Mononuclear cell (primary cell): ENCODE data around the gene SPTB. TPM values are rescaled to one million over a fixed set of nuclear protein-coding genes. Genes with fewer than 3 reads are reported as not detected.

Experiments
- H3K27me3 ChIP-seq: 2 replicates; pipeline ENCODE4 v1.6.0; 2011; ENCODE audit warnings: low read length, control low read depth; ENCODE audit not compliant: insufficient read depth
- H3K4me1 ChIP-seq: 2 replicates; pipeline ENCODE4 v1.5.1; 2011; ENCODE audit warnings: mild to moderate bottlenecking, low read length, control low read depth; ENCODE audit not compliant: insufficient read depth
- H3K4me3 ChIP-seq: 2 replicates; pipeline ENCODE4 v1.5.1; 2011; ENCODE audit warnings: mild to moderate bottlenecking, low read length, moderate library complexity
- H3K9me3 ChIP-seq: 2 replicates; pipeline ENCODE4 v1.5.1; 2011; ENCODE audit warnings: low read depth, mild to moderate bottlenecking, control low read depth, low read length
- total RNA-seq: library from RNA; depleted of rRNA; stranded (reverse); fragments of >200 nt; gene quantifications from one replicate; pipeline ENCODE4 v1.2.3, GENCODE V29; 2012

SPTB gene
- total RNA-seq, 1 donor: 1.5 TPM

DNA sequence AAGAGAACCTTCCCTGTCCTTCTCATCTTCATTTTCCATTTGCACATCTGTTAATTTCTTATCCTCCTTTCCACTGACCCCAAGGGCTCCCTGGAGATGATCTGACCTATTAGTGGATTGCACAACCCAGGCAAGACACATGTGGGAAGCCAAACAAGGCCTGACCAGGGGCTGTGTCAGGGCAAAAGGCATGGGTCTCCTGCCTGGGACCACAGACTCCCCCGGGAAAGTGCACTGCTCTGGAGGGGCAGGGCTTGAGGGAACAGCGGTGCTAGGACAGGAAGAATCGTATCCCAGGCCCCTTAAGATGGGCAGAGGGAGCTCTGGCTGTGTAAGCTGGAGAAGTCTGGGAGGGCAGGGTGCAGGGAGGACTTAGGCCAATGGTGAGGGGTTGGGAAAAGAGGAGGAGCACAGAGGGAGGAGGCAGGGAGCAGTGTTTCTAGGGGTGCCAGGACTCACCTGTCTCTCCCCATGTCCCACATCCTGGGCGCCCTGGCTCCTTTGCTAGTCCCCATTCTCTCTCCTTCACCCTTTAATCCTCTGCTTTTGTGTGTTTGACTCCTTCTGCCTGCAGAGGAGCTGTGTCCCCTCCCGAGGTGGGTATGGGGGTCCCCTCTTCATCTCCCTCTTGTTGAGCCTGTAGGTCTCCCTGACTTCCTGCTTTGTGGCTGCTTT, 150.2 kb downstream of the SPTB start:
- no peak overlapping the region for H3K4me3 ChIP-seq
- H3K4me1 ChIP-seq: peaks cover 57% of the 10 kb centered on the region
- no peaks in the 10 kb centered on the region for H3K27me3 ChIP-seq
- no peaks in the 10 kb centered on the region for H3K9me3 ChIP-seq

DNA sequence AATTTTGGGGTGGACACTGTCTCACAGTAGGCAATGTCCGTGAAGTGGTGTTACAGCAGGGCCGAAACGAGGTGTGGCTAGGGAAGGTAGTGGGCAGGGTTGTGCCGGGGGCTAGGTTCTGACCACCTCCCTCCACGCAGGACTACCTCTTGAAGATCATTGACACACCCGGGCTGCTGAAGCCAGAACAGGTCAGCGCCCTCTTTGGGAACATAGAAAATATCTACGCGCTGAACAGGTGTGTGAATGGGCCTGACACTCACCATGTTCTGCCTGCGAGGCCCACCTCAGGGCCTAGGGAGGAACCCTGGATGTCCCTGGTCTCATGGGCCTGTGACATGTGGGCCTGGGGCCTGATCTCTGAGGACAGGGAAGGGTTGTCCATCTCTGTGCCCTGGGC, 150.9 kb downstream of the SPTB start:
- no peaks in the 10 kb centered on the region for H3K27me3 ChIP-seq
- no peak overlapping the region for H3K4me3 ChIP-seq
- peaks cover 59% of the 10 kb centered on the region for H3K4me1 ChIP-seq
- H3K9me3 ChIP-seq: no peaks in the 10 kb centered on the region

DNA sequence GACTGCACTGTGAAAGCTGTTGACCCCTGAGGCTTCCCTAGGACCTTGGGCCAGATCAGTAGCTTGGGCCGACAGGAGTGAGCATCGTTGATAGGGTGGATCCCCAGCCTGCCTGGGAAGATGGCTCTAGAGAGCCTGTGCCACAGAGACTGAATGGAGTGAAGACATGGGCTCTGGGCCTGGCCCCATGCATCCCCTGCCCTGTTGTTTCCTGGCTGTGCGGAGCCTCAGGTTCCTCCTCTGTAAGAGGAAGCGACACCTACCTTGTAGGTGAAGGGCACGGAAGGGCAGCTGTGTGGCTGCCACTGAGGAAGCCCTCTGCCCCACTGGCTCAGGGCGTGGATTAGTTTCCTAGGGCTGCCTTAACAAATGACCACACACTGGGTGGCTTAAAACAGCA, 151.6 kb downstream of the SPTB start:
- H3K4me1 ChIP-seq: peaks cover 61% of the 10 kb centered on the region

DNA sequence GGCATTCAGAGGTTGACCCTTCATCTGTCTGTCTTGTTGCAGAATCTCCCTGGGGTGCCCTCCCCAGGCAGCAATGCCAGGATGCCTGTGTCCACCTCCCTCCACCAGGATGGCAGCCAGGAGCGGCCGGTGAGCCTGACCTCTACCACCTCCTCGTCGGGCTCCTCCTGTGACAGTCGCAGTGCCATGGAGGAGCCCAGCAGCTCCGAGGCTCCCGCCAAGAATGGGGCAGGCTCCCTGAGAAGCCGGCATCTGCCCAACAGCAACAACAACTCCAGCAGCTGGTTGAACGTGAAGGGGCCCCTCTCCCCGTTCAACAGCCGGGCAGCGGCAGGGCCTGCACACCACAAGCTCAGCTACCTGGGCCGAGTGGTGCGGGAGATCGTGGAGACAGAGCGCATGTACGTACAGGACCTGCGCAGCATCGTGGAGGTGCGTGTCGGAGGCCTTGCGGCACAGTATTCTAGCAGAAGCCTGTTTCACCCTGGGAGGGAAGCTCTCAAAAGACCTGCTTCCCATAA, 152.1 kb downstream of the SPTB start:
- H3K4me1 ChIP-seq: peaks cover 66% of the 10 kb centered on the region
- no peak overlapping the region for H3K4me3 ChIP-seq
- no peaks in the 10 kb centered on the region for H3K27me3 ChIP-seq
- no peaks in the 10 kb centered on the region for H3K9me3 ChIP-seq

More for the DNA sequence above, 151.6 kb downstream of the SPTB start:
- Histone ChIP-seq H3K4me3 (no peak overlapping the region), H3K9me3 (no peaks in the 10 kb centered on the region), H3K27me3 (no peaks in the 10 kb centered on the region)

GRCh38 chr14:64726585-64726890, 153.2 kb downstream of the SPTB start:
- Histone ChIP-seq H3K4me1 (peaks cover 77% of the 10 kb centered on the region), H3K9me3 (no peaks in the 10 kb centered on the region), H3K4me3 (no peak overlapping the region), H3K27me3 (no peaks in the 10 kb centered on the region)

- Histone ChIP-seq H3K4me3 (no peak overlapping the region), H3K9me3 (no peaks in the 10 kb centered on the region), H3K27me3 (no peaks in the 10 kb centered on the region), H3K4me1 (peaks cover 82% of the 10 kb centered on the region)
These were observed 153.7 kb downstream of the SPTB start for GRCh38 chr14:64725879-64726584.

- no peaks in the 10 kb centered on the region for H3K27me3 ChIP-seq
- H3K4me1 ChIP-seq: peaks cover 86% of the 10 kb centered on the region
- no peaks in the 10 kb centered on the region for H3K9me3 ChIP-seq
- H3K4me3 ChIP-seq: no peak overlapping the region
These were observed 154.4 kb downstream of the SPTB start for GRCh38 chr14:64725261-64725815.

- no peaks in the 10 kb centered on the region for H3K27me3 ChIP-seq
- H3K4me1 ChIP-seq: peaks cover 87% of the 10 kb centered on the region
These were observed 155.2 kb downstream of the SPTB start for GRCh38 chr14:64724578-64724930.

GRCh38 chr14:64723691-64724577, 155.8 kb downstream of the SPTB start:
- Histone ChIP-seq H3K9me3 (no peaks in the 10 kb centered on the region), H3K27me3 (no peaks in the 10 kb centered on the region), H3K4me1 (peaks cover 90% of the 10 kb centered on the region), H3K4me3 (no peak overlapping the region)

More at GRCh38 chr14:64724578-64724930, 155.2 kb downstream of the SPTB start:
- Histone ChIP-seq H3K9me3 (no peaks in the 10 kb centered on the region), H3K4me3 (no peak overlapping the region)

GRCh38 chr14:64722842-64723447, 156.8 kb downstream of the SPTB start:
- no peaks in the 10 kb centered on the region for H3K27me3 ChIP-seq
- no peaks in the 10 kb centered on the region for H3K9me3 ChIP-seq
- no peak overlapping the region for H3K4me3 ChIP-seq
- H3K4me1 ChIP-seq: peaks cover 94% of the 10 kb centered on the region

- no peaks in the 10 kb centered on the region for H3K27me3 ChIP-seq
- H3K4me3 ChIP-seq: no peak overlapping the region
- peaks cover 98% of the 10 kb centered on the region for H3K4me1 ChIP-seq
- H3K9me3 ChIP-seq: no peaks in the 10 kb centered on the region
These were observed 157.8 kb downstream of the SPTB start for GRCh38 chr14:64721899-64722298.

DNA sequence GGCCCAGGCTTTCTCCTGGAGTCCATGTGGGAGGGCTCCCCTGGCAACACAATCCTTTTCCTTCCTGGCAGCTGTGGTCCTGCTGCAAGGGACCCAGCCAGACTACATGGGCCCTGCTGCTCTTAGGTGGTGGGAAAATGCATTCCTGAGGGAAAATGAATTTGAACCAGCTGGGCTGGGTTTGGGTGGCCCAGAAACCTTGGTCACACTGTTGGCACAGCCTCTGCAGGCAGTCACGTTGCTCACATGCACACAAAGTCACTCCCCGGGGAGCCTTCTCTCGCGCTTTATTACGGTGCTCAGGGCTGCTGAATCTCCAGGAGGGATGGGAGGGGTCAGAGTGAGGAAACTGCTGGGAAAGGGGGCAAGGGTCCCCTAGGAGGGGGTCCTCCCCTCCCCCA, 158.3 kb downstream of the SPTB start:
- H3K4me1 ChIP-seq: peaks cover 100% of the 10 kb centered on the region
- no peaks in the 10 kb centered on the region for H3K9me3 ChIP-seq

GRCh38 chr14:64720131-64720576, 159.6 kb downstream of the SPTB start:
- H3K4me3 ChIP-seq: no peak overlapping the region
- peaks cover 100% of the 10 kb centered on the region for H3K4me1 ChIP-seq
- no peaks in the 10 kb centered on the region for H3K9me3 ChIP-seq
- no peaks in the 10 kb centered on the region for H3K27me3 ChIP-seq

More for the DNA sequence above, 158.3 kb downstream of the SPTB start:
- H3K4me3 ChIP-seq: no peak overlapping the region
- H3K27me3 ChIP-seq: no peaks in the 10 kb centered on the region

- Histone ChIP-seq H3K4me3 (no peak overlapping the region), H3K27me3 (no peaks in the 10 kb centered on the region), H3K9me3 (no peaks in the 10 kb centered on the region), H3K4me1 (peaks cover 100% of the 10 kb centered on the region)
These were observed 160.1 kb downstream of the SPTB start for GRCh38 chr14:64719601-64720000.
